CD4-positive, alpha-beta T cell (primary cell): ENCODE measurements around the gene POLR3E. TPM values are rescaled to one million over a fixed set of nuclear protein-coding genes. Genes with fewer than 3 reads are reported as not detected.
A peak's percentile ranks its signal among the peaks of the same experiment; 100 is the strongest.

Experiments
- ATAC-seq: fragments of 200-7000 bp; cut with Tn5 transposase; one replicate; pipeline ENCODE4 v1.10.0; 2022; ENCODE audit warnings: mild to moderate bottlenecking; ENCODE audit not compliant: poor library complexity
- CTCF ChIA-PET: fragments of 350-600 bp; sonication (Branson Sonifier 250); formaldehyde crosslinking; loops from one replicate; lab custom pipeline; 2021; ENCODE audit warnings: antibody characterized with exemption, inconsistent platforms; lab: Charles Lee
- POLR2A ChIA-PET: fragments of 350-600 bp; sonication (Branson Sonifier 250); formaldehyde crosslinking; loops from one replicate; lab custom pipeline; 2021; ENCODE audit warnings: antibody characterized with exemption, inconsistent platforms; lab: Charles Lee
- DNase-seq, 14 experiments: peaks; one replicate each; pipeline ENCODE4 v3.0.0-alpha.2; 2013 to 2020; ENCODE audit warnings: mixed read lengths in 2 of 14
- H3K27ac ChIP-seq, 2 donors: one replicate each; pipeline versions ENCODE4 v1.5.1 to v1.7.0; 2013; ENCODE audit warnings: low read length in 2 of 2, low read depth in 1 of 2, mild to moderate bottlenecking in 1 of 2
- H3K27me3 ChIP-seq, 2 experiments: 1 replicate in 1 of 2; 2 replicates in 1 of 2; pipeline versions ENCODE4 v1.6.1 to v1.7.0; 2013; ENCODE audit warnings: low read length in 2 of 2, control low read depth in 1 of 2, mild to moderate bottlenecking in 1 of 2, moderate library complexity in 1 of 2; ENCODE audit not compliant: insufficient read depth in 2 of 2, control insufficient read depth in 1 of 2
- H3K36me3 ChIP-seq: one replicate; pipeline ENCODE4 v1.6.1; 2013; ENCODE audit warnings: low read length, control low read depth; ENCODE audit not compliant: insufficient read depth
- H3K4me1 ChIP-seq: one replicate; pipeline ENCODE4 v1.6.1; 2013; ENCODE audit warnings: low read length, control low read depth; ENCODE audit not compliant: insufficient read depth
- H3K4me3 ChIP-seq: one replicate; pipeline ENCODE4 v1.5.1; 2013; ENCODE audit warnings: mild to moderate bottlenecking, low read length, moderate library complexity
- H3K9me3 ChIP-seq, 2 experiments: 1 replicate in 1 of 2; 2 replicates in 1 of 2; pipeline versions ENCODE4 v1.6.1 to v1.7.0; 2013; ENCODE audit warnings: low read length in 2 of 2, mild to moderate bottlenecking in 2 of 2, control low read depth in 1 of 2, moderate library complexity in 1 of 2; ENCODE audit not compliant: control insufficient read depth in 1 of 2, insufficient read depth in 1 of 2
- H3K27ac Mint-ChIP-seq: one replicate; pipeline ENCODE4 v1.8.0; 2020; ENCODE audit warnings: mixed read lengths
- H3K27me3 Mint-ChIP-seq: one replicate; pipeline ENCODE4 v1.8.0; 2021; ENCODE audit warnings: mixed read lengths
- H3K36me3 Mint-ChIP-seq: one replicate; pipeline ENCODE4 v1.8.0; 2021; ENCODE audit warnings: low read depth, mixed read lengths
- H3K4me1 Mint-ChIP-seq: one replicate; pipeline ENCODE4 v1.8.0; 2021; ENCODE audit warnings: low read depth, mixed read lengths
- H3K4me3 Mint-ChIP-seq: one replicate; pipeline ENCODE4 v1.8.0; 2020; ENCODE audit warnings: mild to moderate bottlenecking, mixed read lengths
- H3K9me3 Mint-ChIP-seq: one replicate; pipeline ENCODE4 v1.8.0; 2020; ENCODE audit warnings: mixed read lengths
- CTCF ChIP-seq: fragments of 200-600 bp; IDR thresholded peaks from one replicate; pipeline ENCODE4 v1.8.0; 2022; ENCODE audit warnings: antibody characterized with exemption, mild to moderate bottlenecking
- intact Hi-C, 2 experiments: fragments of 100-400 bp; cut with DNase I in 1 of 2; cut with micrococcal nuclease in 1 of 2; formaldehyde crosslinking; loops; one replicate each; pipeline versions ENCODE4 v1.15.1 to v1.9.0; 2023 to 2025; cut with DNase I, micrococcal nuclease
- total RNA-seq, 174 experiments: library from RNA in 2 of 174; stranded (reverse) in 2 of 174; gene quantifications; one replicate each; pipeline ENCODE4 v1.2.3 and lab custom pipeline; 2021 to 2026

Gene POLR3E
- total RNA-seq, 2 experiments from 2014 or later = 239 to 242 TPM

DNA sequence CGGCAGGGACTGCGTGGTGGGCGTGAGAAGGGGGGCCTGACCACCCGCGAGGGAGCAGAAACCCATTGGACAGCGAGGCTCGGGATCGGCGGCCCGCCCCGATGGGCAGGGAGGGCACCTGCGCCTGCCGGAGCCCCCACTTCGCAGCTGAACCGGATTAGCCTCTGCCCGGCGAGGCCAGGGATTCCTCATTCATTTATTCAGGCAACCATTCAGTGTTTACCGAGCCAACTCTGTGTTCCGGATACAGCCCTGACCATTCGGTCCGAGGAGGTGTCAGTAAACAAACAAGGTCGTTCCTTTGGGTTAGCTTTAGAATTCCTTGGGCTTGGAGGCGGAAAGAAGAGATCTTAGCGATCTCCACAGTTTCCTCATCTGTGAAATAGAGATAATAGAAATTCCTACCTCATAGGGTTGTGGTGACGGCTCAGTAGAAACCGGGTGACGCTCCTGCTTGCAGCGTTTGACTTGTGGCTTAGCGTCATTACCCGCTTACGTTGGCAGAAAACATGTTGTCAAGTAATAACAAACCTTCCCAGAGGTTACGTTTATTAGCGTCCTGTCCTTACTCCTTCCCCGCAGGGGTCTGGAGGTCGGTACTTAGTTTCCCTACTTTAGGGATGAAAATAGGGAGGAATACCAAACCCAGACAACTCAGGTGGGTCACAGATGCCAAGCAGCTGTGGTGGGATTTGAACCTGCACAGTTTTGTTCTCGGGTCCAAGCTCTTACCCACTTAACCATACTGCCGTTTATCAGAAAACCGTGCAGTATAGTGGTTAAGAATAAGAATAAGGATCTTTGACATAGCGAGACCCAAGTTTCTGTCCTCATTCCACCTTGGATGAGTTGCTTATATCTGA, 893 bp downstream of the POLR3E start:
- Histone ChIP-seq H3K4me3 (peak overlapping the region; percentile 66), H3K36me3 (peaks cover 28% of the 10 kb centered on the region), H3K4me1 (peaks cover 45% of the 10 kb centered on the region), H3K27me3 (no peaks in the 10 kb centered on the region), H3K27ac (peak overlapping the region; percentile 97 to 99), H3K9me3 (no peaks in the 10 kb centered on the region)
- peaks cover 2% of the 10 kb centered on the region for H3K9me3 Mint-ChIP-seq
- H3K36me3 Mint-ChIP-seq = peaks cover 65% of the 10 kb centered on the region
- no peak for TF ChIP-seq CTCF
- H3K4me3 Mint-ChIP-seq = peak overlapping the region; percentile 96
- intact Hi-C loops = loop anchor here (1.0 to 10.0 kb wide), 10 partner anchors 57 to 1553 kb away; partner anchors contain the start of genes PDZD9 (in 2 of the 2), UQCRC2 (in 2 of the 2), EEF2K (in 1 of the 2) and THUMPD1 (in 1 of the 2)
- H3K27me3 Mint-ChIP-seq = peaks cover 15% of the 10 kb centered on the region
- CTCF ChIA-PET = interaction anchor here (1.1 to 3.2 kb wide), 7 partner anchors 92 to 347 kb away, joined by 3 to 33 read pairs (median 6); partner anchors contain the start of gene EEF2K
- peak overlapping the region; percentile 99 for H3K27ac Mint-ChIP-seq
- POLR2A ChIA-PET = interaction anchor here (1.2 to 6.5 kb wide), 8 partner anchors 10 to 296 kb away, joined by 4 to 157 read pairs (median 8); partner anchors contain the start of genes CDR2, EEF2K and MOSMO
- ATAC-seq (peak; percentile 57), DNase-seq (peak; percentile 48 to 93 (median 65))
- H3K4me1 Mint-ChIP-seq = peaks cover 58% of the 10 kb centered on the region

GRCh38 chr16:22299036-22299435, 1.8 kb downstream of the POLR3E start:
- peaks cover 61% of the 10 kb centered on the region for H3K4me1 Mint-ChIP-seq

More at GRCh38 chr16:22299036-22299435, 1.8 kb downstream of the POLR3E start:
- H3K9me3 Mint-ChIP-seq = peaks cover 2% of the 10 kb centered on the region
- Histone ChIP-seq H3K9me3 (no peaks in the 10 kb centered on the region), H3K27me3 (no peaks in the 10 kb centered on the region), H3K4me3 (no peak overlapping the region), H3K4me1 (peaks cover 45% of the 10 kb centered on the region), H3K27ac (peak overlapping the region; percentile 97 to 99), H3K36me3 (peaks cover 35% of the 10 kb centered on the region)
- H3K27me3 Mint-ChIP-seq = peaks cover 15% of the 10 kb centered on the region
- peak overlapping the region; percentile 96 for H3K4me3 Mint-ChIP-seq
- TF ChIP-seq CTCF = no peak
- ChIA-PET CTCF (interaction anchor here (0.7 to 2.3 kb wide), 3 partner anchors 79 to 110 kb away, joined by 3 to 11 read pairs (median 6); no protein-coding TSS in a partner anchor), POLR2A (interaction anchor here (1.2 to 6.5 kb wide), 5 partner anchors 93 to 297 kb away, joined by 4 to 157 read pairs (median 20); partner anchors contain the start of genes EEF2K and MOSMO)
- ATAC-seq (no peak), DNase-seq (no peak)
- peaks cover 71% of the 10 kb centered on the region for H3K36me3 Mint-ChIP-seq
- intact Hi-C loops = loop anchor here (5.0 to 10.0 kb wide), 3 partner anchors 222 to 1554 kb away; partner anchors contain the start of gene THUMPD1 (in 1 of the 2)
- H3K27ac Mint-ChIP-seq = peak overlapping the region; percentile 99
